GM19099 (cell line): ENCODE data around the gene FN1.

Experiments used
- POLR2A ChIP-seq: IDR thresholded peaks from 3 replicates; pipeline ENCODE4 v1.6.1; 2011; ENCODE audit warnings: low read depth; ENCODE audit not compliant: insufficient read length; ENCODE audit errors: extremely low read depth

Gene FN1

DNA sequence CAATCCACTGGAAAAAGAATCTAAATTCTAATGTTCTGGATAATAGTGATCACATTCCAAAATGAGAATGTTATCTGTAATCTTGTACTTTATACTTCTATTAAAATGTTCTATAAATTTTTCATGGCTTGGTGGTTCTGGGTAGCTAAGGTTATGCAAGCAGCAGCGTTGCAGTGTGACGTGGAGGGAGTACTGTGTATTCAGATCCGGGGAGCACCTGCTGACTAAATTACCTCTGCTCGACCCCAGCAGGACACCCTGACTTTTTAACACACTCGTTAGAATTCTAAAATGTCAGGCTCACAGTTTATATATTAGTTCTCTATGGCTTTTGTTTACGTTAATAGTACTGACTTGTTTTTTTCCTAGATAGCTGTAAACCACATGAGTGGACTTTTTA, 111.1 kb downstream of the FN1 start:
- no peak for TF ChIP-seq POLR2A

DNA sequence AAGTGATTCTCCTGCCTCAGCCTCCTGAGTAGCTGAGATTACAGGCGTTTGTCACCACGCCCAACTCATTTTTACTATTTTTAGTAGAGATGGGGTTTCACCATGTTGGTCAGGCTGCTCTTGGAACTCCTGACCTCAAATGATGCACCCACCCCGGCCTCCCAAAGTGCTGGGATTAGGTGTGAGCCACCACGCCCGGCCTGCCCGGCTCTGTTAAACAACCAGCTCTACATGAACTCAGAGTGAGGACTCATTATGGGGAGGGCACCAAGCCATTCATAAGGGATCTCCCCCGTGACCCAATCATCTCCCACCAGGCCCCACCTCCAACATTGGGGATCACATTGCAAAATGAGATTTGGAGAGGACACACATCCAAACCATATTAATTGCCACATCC, 115.2 kb downstream of the FN1 start:
- no peak for TF ChIP-seq POLR2A

DNA sequence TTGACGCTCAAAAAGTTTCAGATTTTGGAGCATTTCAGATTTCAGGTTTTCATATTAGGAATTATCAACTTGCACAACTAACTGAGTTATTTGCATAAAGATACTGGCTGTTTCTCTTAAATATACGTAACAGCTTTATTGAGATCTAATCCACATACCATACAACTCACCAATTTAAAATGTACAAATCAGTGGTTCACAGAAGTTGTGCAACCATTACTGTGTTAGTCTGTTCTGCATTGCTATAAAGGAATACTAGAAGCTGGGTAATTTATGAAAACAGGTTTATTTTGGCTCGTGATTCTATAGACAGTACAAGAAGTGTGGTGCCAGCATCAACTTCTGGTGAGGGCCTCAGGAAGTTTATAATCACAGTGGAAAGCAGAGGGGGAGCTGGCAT, 115.8 kb downstream of the FN1 start:
- no peak for TF ChIP-seq POLR2A

DNA sequence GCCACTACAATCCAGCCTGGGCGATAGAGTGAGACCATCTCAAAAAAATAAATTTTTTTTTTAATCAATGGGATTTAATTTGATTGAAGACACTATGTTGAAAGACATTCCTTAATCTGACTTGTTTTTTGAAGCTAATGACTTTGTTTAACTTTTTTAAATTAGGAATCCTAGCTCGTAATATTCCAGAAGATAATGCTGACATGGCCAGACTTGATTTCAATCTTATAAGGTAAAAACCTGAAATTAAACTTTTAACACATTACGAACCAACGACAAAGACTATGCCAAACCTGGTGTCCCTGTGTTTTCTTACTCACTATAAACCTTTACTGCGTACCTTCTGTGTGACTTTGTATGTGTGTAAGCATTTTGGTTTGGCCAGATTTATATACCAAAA, 116.4 kb downstream of the FN1 start:
- no peak for TF ChIP-seq POLR2A

DNA sequence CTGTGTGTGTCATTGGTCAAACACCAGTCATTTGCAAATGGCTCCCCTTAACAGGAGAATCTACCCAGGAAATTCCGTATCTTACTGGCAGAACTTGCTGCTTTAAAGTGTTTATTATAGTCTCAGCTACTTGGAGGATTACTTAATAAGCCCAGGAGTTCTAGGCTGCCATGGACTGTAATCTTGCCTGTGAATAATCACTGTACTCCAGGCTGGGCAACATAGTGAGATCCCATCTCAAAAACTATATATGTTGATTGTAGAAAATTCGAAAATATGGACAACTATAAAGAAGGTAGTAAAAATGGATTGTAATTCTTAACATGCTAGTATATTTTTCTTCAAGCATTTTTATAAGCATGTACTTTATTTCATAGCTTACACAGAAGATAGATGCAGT, 119.5 kb downstream of the FN1 start:
- no peak for TF ChIP-seq POLR2A

DNA sequence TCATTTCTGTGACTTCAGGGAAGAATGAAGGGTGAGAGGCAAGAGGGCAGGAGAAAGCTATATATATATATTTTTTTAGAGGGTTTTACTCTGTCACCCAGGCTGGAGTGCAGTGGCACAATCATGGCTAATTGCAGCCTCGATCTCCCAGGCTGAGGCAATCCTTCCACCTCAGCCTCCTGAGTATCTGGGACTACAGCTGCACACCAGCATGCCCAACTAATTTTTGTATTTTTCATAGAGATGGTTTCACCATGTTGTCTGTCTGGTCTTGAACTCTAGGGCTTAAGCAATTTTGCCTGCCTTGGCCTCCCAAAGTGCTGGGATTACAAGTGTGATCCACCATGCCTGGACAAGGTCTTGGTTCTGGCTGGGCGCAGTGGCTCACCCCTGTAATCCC, 120.6 kb downstream of the FN1 start:
- no peak for TF ChIP-seq POLR2A

DNA sequence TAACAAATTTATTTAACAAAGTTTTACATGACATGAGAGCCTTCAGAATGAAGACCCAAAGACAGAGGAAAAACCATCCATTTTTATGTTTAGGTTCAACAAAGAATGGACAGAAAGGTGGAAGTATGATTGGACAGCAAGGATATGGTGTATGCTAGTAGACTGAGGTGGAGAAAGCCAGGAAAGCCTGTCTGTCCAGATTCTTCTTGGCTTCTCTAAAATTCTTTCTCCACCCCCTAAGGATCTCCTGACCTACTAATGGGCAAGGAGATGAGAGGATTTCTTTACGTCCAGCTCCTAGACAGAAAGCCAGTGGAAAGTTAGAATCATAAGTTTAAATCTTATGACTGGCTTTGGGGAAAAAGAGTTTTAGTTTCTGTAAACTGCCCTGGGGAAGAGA, 121.0 kb downstream of the FN1 start:
- no peak for TF ChIP-seq POLR2A

DNA sequence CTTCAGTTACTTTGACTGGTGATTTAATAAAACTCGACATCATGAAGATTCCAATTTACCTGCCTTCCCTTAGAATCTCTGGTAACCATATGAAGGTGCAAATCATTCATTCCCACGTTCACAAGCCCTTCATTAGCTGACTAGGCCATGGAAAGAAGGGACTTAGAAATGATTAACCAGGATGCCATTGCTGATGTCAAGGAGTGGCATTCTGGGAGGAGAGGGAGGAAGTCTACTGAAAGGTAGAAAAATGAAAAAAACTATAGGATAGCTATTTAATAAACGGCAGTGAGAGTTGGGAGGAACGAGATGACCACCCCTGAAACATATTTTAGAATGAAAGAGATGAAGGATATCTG, 122.6 kb downstream of the FN1 start:
- TF ChIP-seq POLR2A, result no peak

DNA sequence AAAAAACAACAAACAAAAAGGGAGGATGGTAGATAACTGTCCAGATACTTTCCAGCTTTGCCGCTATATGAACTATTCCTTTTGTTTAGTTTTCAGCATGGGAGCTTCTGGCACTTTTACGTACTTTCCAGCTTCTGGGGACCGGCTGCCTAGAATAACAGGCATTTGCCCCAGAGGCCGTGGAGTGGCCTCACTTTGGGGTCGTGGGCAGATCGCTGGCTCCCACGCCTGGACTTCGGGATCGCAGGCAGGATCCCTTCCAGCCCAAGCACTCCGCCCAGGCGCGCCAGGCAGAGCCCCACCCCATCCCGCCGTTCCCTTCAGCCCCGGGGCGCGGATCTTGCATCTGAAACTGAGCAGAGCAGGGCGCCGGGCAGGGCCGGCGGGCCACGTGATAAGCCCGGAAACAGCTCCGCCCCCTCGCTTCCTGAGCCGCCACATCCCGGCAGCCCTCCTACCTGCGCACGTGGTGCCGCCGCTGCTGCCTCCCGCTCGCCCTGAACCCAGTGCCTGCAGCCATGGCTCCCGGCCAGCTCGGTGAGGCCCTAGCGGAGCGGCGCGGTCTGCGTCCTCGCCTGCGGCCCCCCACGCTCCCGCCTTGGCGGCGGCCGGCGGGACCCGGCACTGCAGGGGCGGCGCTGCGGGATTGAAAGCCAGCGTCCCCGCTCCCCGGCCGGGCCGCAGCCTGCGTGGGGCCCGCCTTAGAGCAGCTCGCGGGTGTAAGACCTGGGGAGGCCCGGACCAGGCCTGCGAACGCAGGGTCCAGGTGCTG, 124.1 kb downstream of the FN1 start, which contains the start of gene ATIC:
ATIC (plus strand) TSS at position 435 of the 772 bp plus-strand sequence; CDS start at position 519, 84 bp downstream.
- peak; percentile 95 for TF ChIP-seq POLR2A
